ENCODE data around the gene RAB10. TPM values are rescaled to one million over a fixed set of nuclear protein-coding genes. Genes with fewer than 3 reads are reported as not detected.

RAB10 gene
- total and polyA plus RNA-seq, 2 experiments from 2014 or later = 86.7 to 151 TPM

DNA sequence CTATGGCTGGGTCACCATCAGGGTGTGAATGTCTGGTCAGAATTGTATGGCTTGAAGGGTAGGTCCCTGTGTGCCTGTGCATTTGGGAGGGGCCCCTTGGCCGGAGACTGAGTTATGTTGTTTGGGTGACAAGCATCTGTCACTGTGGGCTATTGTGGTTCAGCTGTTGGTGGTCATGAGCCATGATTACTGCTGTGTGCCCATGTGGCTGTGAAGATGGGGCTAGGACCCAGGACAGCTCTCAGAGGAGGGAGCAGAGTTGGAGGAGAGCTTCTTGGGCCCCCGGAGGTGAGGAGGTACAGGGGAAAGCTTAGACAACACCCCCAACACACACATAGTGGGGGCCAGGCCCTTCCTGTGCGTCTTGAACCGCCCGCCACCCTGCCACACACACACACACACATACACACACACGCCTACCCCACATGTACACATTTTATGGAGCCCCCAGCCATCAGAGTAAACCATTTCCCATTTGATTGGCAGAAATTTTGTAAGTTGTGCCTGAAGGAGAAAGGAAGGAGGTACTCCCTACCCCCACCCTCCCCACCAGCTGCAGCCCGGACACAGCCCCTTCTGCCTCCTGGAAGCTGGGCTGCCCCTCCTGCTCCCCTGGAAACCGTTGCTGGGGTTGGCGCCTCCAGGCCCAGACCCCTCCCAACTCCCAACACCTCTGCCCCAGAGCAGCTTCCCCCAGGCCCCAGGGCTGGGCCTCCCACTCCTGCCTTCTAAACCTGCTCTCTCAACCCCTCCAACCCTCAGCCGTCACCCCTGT, 141.0 kb downstream of the RAB10 start:
- H3K4me2 ChIP-seq (ENCODE audit: unreplicated experiment) = no peak overlapping the region
- peaks cover 24% of the 10 kb centered on the region for H3K27me3 ChIP-seq (replicated peaks; ENCODE audit: insufficient read depth)
- H3K4me3 ChIP-seq = no peak overlapping the region
- 70 to 79% methylated on average over 7 to 10 of the region's 10 CpGs for WGBS, 2 experiments (ENCODE audit: low coverage in 1 of 2, low lambda C conversion rate in 2 of 2, missing lambda C conversion rate in 2 of 2)
- no peaks in the 10 kb centered on the region for H4K20me1 ChIP-seq (ENCODE audit: insufficient read depth)
- no peak overlapping the region for H3K27ac ChIP-seq
- TF ChIP-seq EZH2phosphoT487 (IDR thresholded peaks at IDR 0.05; ENCODE audit: insufficient read depth, low read depth) = no peak
- TF ChIP-seq EZH2 (IDR thresholded peaks at IDR 0.05; ENCODE audit: insufficient read depth, poor library complexity, severe bottlenecking) = no peak
- no peaks in the 10 kb centered on the region for H3K79me2 ChIP-seq (ENCODE audit: insufficient read depth)
- no peak overlapping the region for H2AFZ ChIP-seq
- H3K9me2 ChIP-seq (ENCODE audit: insufficient read depth) = no peaks in the 10 kb centered on the region
- H3K9me3 ChIP-seq (ENCODE audit: low read depth) = no peaks in the 10 kb centered on the region
- in situ Hi-C loops (cut with MboI) = no loop called here
- no peak overlapping the region for H3K9ac ChIP-seq
- no peaks in the 10 kb centered on the region for H3K4me1 ChIP-seq (ENCODE audit: insufficient read depth)
- no peaks in the 10 kb centered on the region for H3F3A ChIP-seq (ENCODE audit: insufficient read depth)
- H3K36me3 ChIP-seq (ENCODE audit: low read depth) = no peaks in the 10 kb centered on the region
- DNase-seq = no peak

DNA sequence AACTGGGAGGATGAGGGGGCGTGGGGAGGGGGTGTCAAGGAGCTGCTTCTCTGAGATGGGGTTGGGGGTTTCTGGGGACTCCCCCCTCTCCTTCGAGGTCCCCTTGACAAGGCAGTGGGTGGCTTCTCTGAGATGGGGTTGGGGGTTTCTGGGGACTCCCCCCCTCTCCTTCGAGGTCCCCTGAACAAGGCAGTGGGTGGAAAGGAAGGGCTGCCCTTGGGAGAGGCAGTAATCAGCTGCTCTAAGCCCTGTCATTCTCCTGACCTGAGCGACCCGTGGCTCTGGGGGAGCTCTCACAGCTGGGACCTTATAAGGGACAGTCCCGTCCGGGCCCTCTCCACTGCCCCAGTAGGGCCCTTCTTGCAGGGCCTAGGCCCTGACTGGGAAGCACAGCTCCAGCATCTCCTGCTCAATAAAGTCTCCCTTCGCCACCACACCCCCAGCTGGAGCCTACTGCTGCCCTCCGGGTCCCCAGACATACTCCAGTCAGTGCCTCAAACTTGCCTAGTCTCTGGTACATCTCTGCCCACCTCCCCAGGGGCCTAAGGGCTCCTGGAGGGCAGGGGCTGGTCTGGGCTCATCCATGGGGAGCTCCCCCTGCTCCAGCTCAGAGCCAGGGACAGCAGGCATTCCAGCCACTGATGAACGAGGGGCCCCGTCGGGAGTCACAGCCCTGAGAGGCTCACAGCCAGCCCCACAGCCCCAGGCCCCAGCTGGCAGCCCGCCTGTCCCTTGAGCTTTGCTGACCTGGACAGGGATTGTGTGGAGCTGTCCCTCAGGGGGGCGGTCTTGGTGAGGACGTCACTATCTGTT, 141.8 kb downstream of the RAB10 start:
- Histone ChIP-seq H3K79me2 (ENCODE audit: insufficient read depth) (no peaks in the 10 kb centered on the region), H4K20me1 (ENCODE audit: insufficient read depth) (no peaks in the 10 kb centered on the region), H3F3A (ENCODE audit: insufficient read depth) (no peaks in the 10 kb centered on the region), H3K9me3 (ENCODE audit: low read depth) (no peaks in the 10 kb centered on the region), H3K9me2 (ENCODE audit: insufficient read depth) (no peaks in the 10 kb centered on the region), H3K4me1 (ENCODE audit: insufficient read depth) (no peaks in the 10 kb centered on the region), H3K27ac (no peak overlapping the region), H3K27me3 (replicated peaks; ENCODE audit: insufficient read depth) (peaks cover 24% of the 10 kb centered on the region), H3K9ac (no peak overlapping the region), H3K4me3 (no peak overlapping the region), H3K36me3 (ENCODE audit: low read depth) (no peaks in the 10 kb centered on the region), H2AFZ (no peak overlapping the region), H3K4me2 (ENCODE audit: unreplicated experiment) (no peak overlapping the region)
- TF ChIP-seq EZH2phosphoT487 (IDR thresholded peaks at IDR 0.05; ENCODE audit: insufficient read depth, low read depth) (no peak), EZH2 (IDR thresholded peaks at IDR 0.05; ENCODE audit: insufficient read depth, poor library complexity, severe bottlenecking) (no peak)
- 62 to 66% methylated on average over 14 of the region's 15 CpGs for WGBS, 2 experiments (ENCODE audit: low coverage in 1 of 2, low lambda C conversion rate in 2 of 2, missing lambda C conversion rate in 2 of 2)
- in situ Hi-C loops (cut with MboI) = no loop called here
- DNase-seq = no peak

- Histone ChIP-seq H3K4me2 (ENCODE audit: unreplicated experiment) (no peak overlapping the region), H3K27ac (no peak overlapping the region), H3K9me3 (ENCODE audit: low read depth) (no peaks in the 10 kb centered on the region), H4K20me1 (ENCODE audit: insufficient read depth) (no peaks in the 10 kb centered on the region), H3F3A (ENCODE audit: insufficient read depth) (no peaks in the 10 kb centered on the region), H3K27me3 (replicated peaks; ENCODE audit: insufficient read depth) (peaks cover 24% of the 10 kb centered on the region), H3K4me1 (ENCODE audit: insufficient read depth) (no peaks in the 10 kb centered on the region), H3K9ac (no peak overlapping the region), H3K4me3 (no peak overlapping the region), H3K9me2 (ENCODE audit: insufficient read depth) (no peaks in the 10 kb centered on the region), H3K79me2 (ENCODE audit: insufficient read depth) (no peaks in the 10 kb centered on the region), H3K36me3 (ENCODE audit: low read depth) (no peaks in the 10 kb centered on the region), H2AFZ (no peak overlapping the region)
- TF ChIP-seq EZH2phosphoT487 (IDR thresholded peaks at IDR 0.05; ENCODE audit: insufficient read depth, low read depth) = no peak
- TF ChIP-seq EZH2 (IDR thresholded peaks at IDR 0.05; ENCODE audit: insufficient read depth, poor library complexity, severe bottlenecking) = no peak
- DNase-seq = no peak
- in situ Hi-C loops (cut with MboI) = no loop called here
- 84 to 88% methylated on average over 8 to 11 of the region's 11 CpGs for WGBS, 2 experiments (ENCODE audit: low coverage in 1 of 2, low lambda C conversion rate in 2 of 2, missing lambda C conversion rate in 2 of 2)
Measured at GRCh38 chr2:26176279-26176615, 142.4 kb downstream of the RAB10 start.

DNA sequence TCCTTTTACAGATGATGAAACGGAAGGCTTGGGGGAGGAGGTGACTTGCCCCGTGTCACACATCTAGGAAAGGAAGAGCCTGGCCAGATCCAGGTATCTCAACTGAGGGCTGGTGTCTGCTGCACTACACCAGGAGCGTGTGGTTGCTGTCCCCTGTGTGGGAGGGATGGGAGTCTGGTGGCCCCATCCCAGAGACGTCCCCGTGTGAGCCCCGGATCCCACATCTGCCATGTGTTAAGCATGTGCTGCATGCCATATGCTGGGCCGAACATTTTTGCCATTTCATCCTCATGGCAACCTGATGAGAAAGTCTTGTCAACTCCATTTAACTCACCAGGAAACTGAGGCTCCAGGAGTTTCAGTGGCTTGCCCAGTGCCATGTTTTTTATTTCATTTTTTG, 143.2 kb downstream of the RAB10 start:
- Histone ChIP-seq H3K79me2 (ENCODE audit: insufficient read depth) (no peaks in the 10 kb centered on the region), H3K9ac (no peak overlapping the region), H3K36me3 (ENCODE audit: low read depth) (no peaks in the 10 kb centered on the region), H4K20me1 (ENCODE audit: insufficient read depth) (no peaks in the 10 kb centered on the region), H3K9me3 (ENCODE audit: low read depth) (no peaks in the 10 kb centered on the region), H2AFZ (no peak overlapping the region), H3K4me1 (ENCODE audit: insufficient read depth) (no peaks in the 10 kb centered on the region), H3F3A (ENCODE audit: insufficient read depth) (no peaks in the 10 kb centered on the region), H3K9me2 (ENCODE audit: insufficient read depth) (no peaks in the 10 kb centered on the region), H3K4me3 (no peak overlapping the region), H3K27me3 (replicated peaks; ENCODE audit: insufficient read depth) (peaks cover 19% of the 10 kb centered on the region), H3K27ac (no peak overlapping the region), H3K4me2 (ENCODE audit: unreplicated experiment) (no peak overlapping the region)
- WGBS, 2 experiments (ENCODE audit: low coverage in 1 of 2, low lambda C conversion rate in 2 of 2, missing lambda C conversion rate in 2 of 2) = 44 to 56% methylated on average over 7 of the region's 7 CpGs
- in situ Hi-C loops (cut with MboI) = no loop called here
- no peak for DNase-seq
- TF ChIP-seq EZH2phosphoT487 (IDR thresholded peaks at IDR 0.05; ENCODE audit: insufficient read depth, low read depth) (no peak), EZH2 (IDR thresholded peaks at IDR 0.05; ENCODE audit: insufficient read depth, poor library complexity, severe bottlenecking) (no peak)
